Measurements from ENCODE around the gene ELK3. TPM values are rescaled to one million over a fixed set of nuclear protein-coding genes. Genes with fewer than 3 reads are reported as not detected.

Gene ELK3
- total and polyA plus RNA-seq, 7 donors, result 2.3 to 23.8 (median 15.7) TPM

DNA sequence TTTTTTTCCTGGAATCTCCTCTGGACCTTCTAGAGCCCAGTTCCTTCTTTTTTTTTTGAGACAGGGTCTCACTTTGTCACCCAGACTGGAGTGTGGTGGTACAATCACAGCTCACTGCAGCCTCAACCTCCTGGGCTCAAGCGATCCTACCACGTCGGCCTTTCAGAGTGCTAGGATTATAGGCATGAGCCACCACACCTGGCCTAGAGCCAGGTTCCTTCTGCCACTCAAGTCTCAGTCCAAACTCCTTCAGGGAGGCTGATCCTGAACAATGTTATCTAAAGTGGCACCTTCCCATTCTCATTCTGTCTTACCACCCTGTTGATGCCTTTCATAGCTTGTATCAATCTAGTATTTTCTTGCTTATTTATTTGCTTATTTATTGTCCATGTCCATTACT lies 22.3 kb upstream of the ELK3 start:
- no peak overlapping the region for H3K27ac ChIP-seq
- intact Hi-C loops (cut with DNase I), result no loop called here
- H3K4me1 ChIP-seq, result no peaks in the 10 kb centered on the region
- H3K36me3 ChIP-seq, result no peaks in the 10 kb centered on the region
- DNase-seq, result no peak
- H3K27me3 ChIP-seq, result no peaks in the 10 kb centered on the region
- peaks cover 0 to 5% (median 1%) of the 10 kb centered on the region in 4 donors for H3K9me3 ChIP-seq
- no peak for TF ChIP-seq POLR2A (IDR thresholded peaks at IDR 0.05)
- TF ChIP-seq POLR2AphosphoS5 (IDR thresholded peaks at IDR 0.05), result no peak
- no peak for TF ChIP-seq EP300 (IDR thresholded peaks at IDR 0.05)
- TF ChIP-seq, protein P1, sequence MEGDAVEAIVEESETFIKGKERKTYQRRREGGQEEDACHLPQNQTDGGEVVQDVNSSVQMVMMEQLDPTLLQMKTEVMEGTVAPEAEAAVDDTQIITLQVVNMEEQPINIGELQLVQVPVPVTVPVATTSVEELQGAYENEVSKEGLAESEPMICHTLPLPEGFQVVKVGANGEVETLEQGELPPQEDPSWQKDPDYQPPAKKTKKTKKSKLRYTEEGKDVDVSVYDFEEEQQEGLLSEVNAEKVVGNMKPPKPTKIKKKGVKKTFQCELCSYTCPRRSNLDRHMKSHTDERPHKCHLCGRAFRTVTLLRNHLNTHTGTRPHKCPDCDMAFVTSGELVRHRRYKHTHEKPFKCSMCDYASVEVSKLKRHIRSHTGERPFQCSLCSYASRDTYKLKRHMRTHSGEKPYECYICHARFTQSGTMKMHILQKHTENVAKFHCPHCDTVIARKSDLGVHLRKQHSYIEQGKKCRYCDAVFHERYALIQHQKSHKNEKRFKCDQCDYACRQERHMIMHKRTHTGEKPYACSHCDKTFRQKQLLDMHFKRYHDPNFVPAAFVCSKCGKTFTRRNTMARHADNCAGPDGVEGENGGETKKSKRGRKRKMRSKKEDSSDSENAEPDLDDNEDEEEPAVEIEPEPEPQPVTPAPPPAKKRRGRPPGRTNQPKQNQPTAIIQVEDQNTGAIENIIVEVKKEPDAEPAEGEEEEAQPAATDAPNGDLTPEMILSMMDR (IDR thresholded peaks at IDR 0.05), result no peak
- WGBS, 2 donors, result 54 to 88% methylated on average over 3 of the region's 3 CpGs
- H3K4me3 ChIP-seq, result no peak overlapping the region

GRCh38 chr12:96172981-96173380 lies 21.2 kb upstream of the ELK3 start:
- intact Hi-C loops (cut with DNase I), result no loop called here
- Histone ChIP-seq H3K27ac (no peak overlapping the region), H3K9me3 (peaks cover 0 to 7% (median 1%) of the 10 kb centered on the region in 4 donors), H3K36me3 (no peaks in the 10 kb centered on the region), H3K27me3 (no peaks in the 10 kb centered on the region), H3K4me3 (no peak overlapping the region), H3K4me1 (no peaks in the 10 kb centered on the region)
- WGBS, 2 donors, result 86 to 94% methylated on average over 4 of the region's 4 CpGs
- no peak for TF ChIP-seq EP300 (IDR thresholded peaks at IDR 0.05)
- TF ChIP-seq, protein P1 (IDR thresholded peaks at IDR 0.05), result no peak
- TF ChIP-seq POLR2A (IDR thresholded peaks at IDR 0.05), result no peak
- no peak for TF ChIP-seq POLR2AphosphoS5 (IDR thresholded peaks at IDR 0.05)
- DNase-seq, result no peak

- no peaks in the 10 kb centered on the region for H3K36me3 ChIP-seq
- no peaks in the 10 kb centered on the region for H3K27me3 ChIP-seq
- no peak overlapping the region for H3K27ac ChIP-seq
- DNase-seq, result no peak
- intact Hi-C loops (cut with DNase I), result no loop called here
- H3K4me1 ChIP-seq, result no peaks in the 10 kb centered on the region
- no peak overlapping the region for H3K4me3 ChIP-seq
- TF ChIP-seq, protein P1 (IDR thresholded peaks at IDR 0.05), result no peak
- TF ChIP-seq EP300 (IDR thresholded peaks at IDR 0.05) (no peak), POLR2A (IDR thresholded peaks at IDR 0.05) (no peak), POLR2AphosphoS5 (IDR thresholded peaks at IDR 0.05) (no peak)
- 90 to 94% methylated on average over 1 of the region's 1 CpG for WGBS, 2 donors
- peaks cover 0 to 7% (median 1%) of the 10 kb centered on the region in 4 donors for H3K9me3 ChIP-seq
Observed at GRCh38 chr12:96176575-96176974, 17.6 kb upstream of the ELK3 start.

GRCh38 chr12:96177013-96177412 lies 17.2 kb upstream of the ELK3 start:
- TF ChIP-seq POLR2A (IDR thresholded peaks at IDR 0.05) (no peak), EP300 (IDR thresholded peaks at IDR 0.05) (no peak)
- TF ChIP-seq, protein P1 (IDR thresholded peaks at IDR 0.05), result no peak
- no peak overlapping the region for H3K4me3 ChIP-seq
- intact Hi-C loops (cut with DNase I), result no loop called here
- WGBS, 2 donors, result 83 to 88% methylated on average over 1 of the region's 1 CpG
- no peak for DNase-seq
- no peak overlapping the region for H3K27ac ChIP-seq
- no peaks in the 10 kb centered on the region for H3K36me3 ChIP-seq
- no peaks in the 10 kb centered on the region for H3K27me3 ChIP-seq
- H3K4me1 ChIP-seq, result no peaks in the 10 kb centered on the region
- H3K9me3 ChIP-seq, result peaks cover 0 to 7% (median 1%) of the 10 kb centered on the region in 4 donors

GRCh38 chr12:96183734-96184370 lies 10.3 kb upstream of the ELK3 start:
- Histone ChIP-seq H3K36me3 (no peaks in the 10 kb centered on the region), H3K4me1 (peaks cover 0 to 6% (median 0%) of the 10 kb centered on the region in 4 donors), H3K4me3 (no peak overlapping the region), H3K27me3 (no peaks in the 10 kb centered on the region), H3K27ac (no peak overlapping the region), H3K9me3 (no peaks in the 10 kb centered on the region)
- 84 to 89% methylated on average over 4 of the region's 4 CpGs for WGBS, 2 donors
- no peak for DNase-seq
- intact Hi-C loops (cut with DNase I), result no loop called here
- TF ChIP-seq, protein P1 (IDR thresholded peaks at IDR 0.05), result no peak
- no peak for TF ChIP-seq POLR2AphosphoS5 (IDR thresholded peaks at IDR 0.05)
